Ishikawa (cell line): ENCODE measurements around the gene TBC1D22A.

Experiments
- CEBPB ChIP-seq: IDR thresholded peaks from 2 replicates; pipeline ENCODE4 v1.6.1; 2012
- CREB1 ChIP-seq: IDR thresholded peaks from 2 replicates; pipeline ENCODE4 v1.6.1; 2012; ENCODE audit warnings: low read depth
- EGR1 ChIP-seq: IDR thresholded peaks from 2 replicates; pipeline ENCODE4 v1.6.1; 2012
- EP300 ChIP-seq: IDR thresholded peaks from 2 replicates; pipeline ENCODE4 v1.6.1; 2012; ENCODE audit warnings: borderline replicate concordance
- FOXM1 ChIP-seq: IDR thresholded peaks from 2 replicates; pipeline ENCODE4 v1.6.1; 2012; ENCODE audit warnings: low read depth, borderline replicate concordance
- NFIC ChIP-seq: IDR thresholded peaks from 2 replicates; pipeline ENCODE4 v1.6.1; 2012
- RAD21 ChIP-seq: IDR thresholded peaks from 2 replicates; pipeline ENCODE4 v1.6.1; 2012; ENCODE audit warnings: low read depth
- REST ChIP-seq: IDR thresholded peaks from 2 replicates; pipeline ENCODE4 v1.6.1; 2012; ENCODE audit warnings: low read depth, mild to moderate bottlenecking
- TAF1 ChIP-seq: IDR thresholded peaks from 2 replicates; pipeline ENCODE4 v1.6.1; 2012; ENCODE audit warnings: low read depth, mild to moderate bottlenecking
- TCF12 ChIP-seq: IDR thresholded peaks from 2 replicates; pipeline ENCODE4 v1.6.1; 2012; ENCODE audit warnings: low read depth
- TEAD4 ChIP-seq: IDR thresholded peaks from 2 replicates; pipeline ENCODE4 v1.6.1; 2012
- USF1 ChIP-seq: IDR thresholded peaks from 2 replicates; pipeline ENCODE4 v1.6.1; 2012
- YY1 ChIP-seq: IDR thresholded peaks from 2 replicates; pipeline ENCODE4 v1.6.1; 2012; ENCODE audit warnings: low read depth
- ZBTB7A ChIP-seq: IDR thresholded peaks from 2 replicates; pipeline ENCODE4 v1.6.1; 2012; ENCODE audit warnings: low read depth
- TF ChIP-seq, protein P1 (sequence below): IDR thresholded peaks from 2 replicates; pipeline ENCODE4 v1.6.1; 2012

The TBC1D22A gene

DNA sequence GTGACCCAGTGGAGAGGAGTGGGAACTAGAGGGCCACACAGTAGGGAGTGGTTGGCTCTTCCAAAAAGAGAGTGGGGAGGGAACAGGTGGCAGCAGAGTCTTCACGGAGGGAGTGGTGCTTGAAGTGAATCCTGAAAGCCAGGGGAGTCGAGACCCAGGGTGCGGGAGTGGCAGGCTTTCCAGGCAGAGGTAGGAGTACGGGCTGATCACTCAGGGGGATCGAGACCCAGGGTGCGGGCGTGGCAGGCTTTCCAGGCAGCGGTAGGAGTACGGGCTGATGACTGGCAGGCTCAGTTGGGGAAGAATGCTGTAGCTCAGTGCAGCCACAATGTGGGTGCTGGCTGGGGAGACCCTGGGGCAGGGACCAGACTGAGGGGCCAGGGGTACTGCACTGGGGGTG is 148.2 kb downstream of the TBC1D22A start:
- TF ChIP-seq TAF1: no peak

DNA sequence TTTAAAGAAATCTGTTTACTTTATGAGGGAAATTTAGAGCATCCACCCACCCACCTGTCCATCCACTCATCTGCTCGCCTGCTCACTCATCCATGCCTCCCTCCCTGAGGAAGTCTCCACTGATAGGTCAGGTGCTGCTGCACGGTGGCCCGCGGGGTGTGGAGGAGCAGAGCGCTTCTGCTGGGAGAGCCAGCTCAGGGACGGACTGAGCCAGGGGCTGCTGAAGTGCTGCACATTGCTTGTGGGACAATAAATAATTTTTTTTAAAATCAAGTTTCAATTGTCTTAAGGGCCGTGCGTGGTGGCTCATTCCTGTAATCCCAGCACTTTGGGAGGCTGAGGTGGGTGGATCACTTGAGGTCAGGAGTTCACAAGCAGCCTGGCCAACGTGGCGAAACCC is 148.9 kb downstream of the TBC1D22A start:
- TF ChIP-seq CREB1: no peak
- no peak for TF ChIP-seq EP300
- TF ChIP-seq TAF1: no peak
- TF ChIP-seq NFIC: no peak
- no peak for TF ChIP-seq EGR1
- no peak for TF ChIP-seq FOXM1
- TF ChIP-seq REST: no peak
- TF ChIP-seq RAD21: no peak
- TF ChIP-seq, protein P1, sequence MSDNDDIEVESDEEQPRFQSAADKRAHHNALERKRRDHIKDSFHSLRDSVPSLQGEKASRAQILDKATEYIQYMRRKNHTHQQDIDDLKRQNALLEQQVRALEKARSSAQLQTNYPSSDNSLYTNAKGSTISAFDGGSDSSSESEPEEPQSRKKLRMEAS: no peak
- no peak for TF ChIP-seq TEAD4
- TF ChIP-seq ZBTB7A: no peak

DNA sequence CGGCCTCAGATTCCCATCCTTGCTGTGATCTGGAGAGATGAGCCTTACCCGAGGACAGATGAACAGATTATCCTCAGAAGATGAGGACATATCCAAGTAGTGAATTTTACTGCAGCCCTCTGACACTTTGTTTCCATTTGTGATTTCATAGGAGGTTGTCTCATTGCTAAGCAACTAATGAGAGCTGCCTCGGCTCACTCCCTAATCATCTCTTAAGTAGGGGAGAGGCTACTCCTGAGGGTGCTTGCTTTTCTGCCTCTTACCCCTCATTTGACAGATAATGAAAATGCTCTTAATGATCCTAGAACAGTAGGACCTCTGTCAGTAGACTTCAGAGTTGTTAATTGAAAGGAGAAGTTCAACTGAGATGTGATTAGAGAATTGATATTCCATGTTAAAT is 150.9 kb downstream of the TBC1D22A start:
- TF ChIP-seq EP300 (no peak), REST (no peak), YY1 (no peak), FOXM1 (no peak), NFIC (no peak), TCF12 (no peak), EGR1 (no peak), USF1 (no peak), RAD21 (no peak), TAF1 (no peak), CEBPB (no peak)

GRCh38 chr22:46914481-46914880 is 152.0 kb downstream of the TBC1D22A start:
- TF ChIP-seq CEBPB (no peak), USF1 (no peak), REST (no peak), TEAD4 (no peak), NFIC (no peak), FOXM1 (no peak)

- no peak for TF ChIP-seq YY1
- TF ChIP-seq USF1: no peak
- TF ChIP-seq REST: no peak
Measured at GRCh38 chr22:46914916-46915894, 152.8 kb downstream of the TBC1D22A start.
